Spleen (tissue), 11 donors: Measurements from ENCODE around the gene CHD1. TPM values are rescaled to one million over a fixed set of nuclear protein-coding genes. Genes with fewer than 3 reads are reported as not detected.
A peak's percentile ranks its signal among the peaks of the same experiment; 100 is the strongest.

Experiments
- DNase-seq: peaks from one replicate; pipeline ENCODE4 v3.0.0-alpha.2; 2020
- H3K27ac ChIP-seq, 8 donors: fragments of 200-600 bp; sonication (generic) in 7 of 8; 1 replicate in 4 of 8; 2 replicates in 4 of 8; pipeline versions ENCODE4 v1.5.0 to v1.8.0; 2016 to 2021; ENCODE audit warnings: inconsistent platforms in 4 of 8, mild to moderate bottlenecking in 4 of 8, moderate library complexity in 1 of 8
- H3K27me3 ChIP-seq, 7 donors: fragments of 200-600 bp; sonication (generic) in 6 of 7; replicated peaks in 1 of 7; 1 replicate in 4 of 7; 2 replicates in 3 of 7; pipeline versions ENCODE4 v1.5.0 to v1.8.0; 2016 to 2021; ENCODE audit warnings: inconsistent platforms in 3 of 7, mild to moderate bottlenecking in 1 of 7
- H3K36me3 ChIP-seq, 6 donors: fragments of 200-600 bp; sonication (generic) in 5 of 6; 1 replicate in 4 of 6; 2 replicates in 2 of 6; pipeline versions ENCODE4 v1.5.0 to v1.8.0; 2016 to 2021; ENCODE audit warnings: inconsistent platforms in 2 of 6
- H3K4me1 ChIP-seq, 6 donors: fragments of 200-600 bp; sonication (generic) in 5 of 6; 1 replicate in 3 of 6; 2 replicates in 3 of 6; pipeline versions ENCODE4 v1.5.0 to v1.8.0; 2016 to 2021; ENCODE audit warnings: inconsistent platforms in 3 of 6
- H3K4me3 ChIP-seq, 8 donors: fragments of 200-600 bp; sonication (generic) in 7 of 8; 1 replicate in 4 of 8; 2 replicates in 4 of 8; pipeline versions ENCODE4 v1.5.0 to v1.8.0; 2016 to 2021; ENCODE audit warnings: inconsistent platforms in 4 of 8, mild to moderate bottlenecking in 4 of 8, moderate library complexity in 2 of 8
- H3K9me3 ChIP-seq, 8 donors: fragments of 200-600 bp; sonication (generic) in 7 of 8; 1 replicate in 4 of 8; 2 replicates in 4 of 8; pipeline versions ENCODE4 v1.5.0 to v1.8.0; 2016 to 2021; ENCODE audit warnings: inconsistent platforms in 4 of 8
- CTCF ChIP-seq, 11 experiments: fragments of 200-600 bp in 7 of 11; fragments of 450-650 bp in 4 of 11; sonication (generic) in 4 of 11; IDR thresholded peaks in 8 of 11; conservative IDR thresholded peaks in 3 of 11; 1 replicate in 7 of 11; 2 replicates in 4 of 11; pipeline versions ENCODE4 v1.4.0 to v1.8.0; 2016 to 2021; ENCODE audit warnings: antibody characterized with exemption in 11 of 11, inconsistent platforms in 4 of 11, mild to moderate bottlenecking in 1 of 11
- POLR2A ChIP-seq, 3 donors: fragments of 450-650 bp; IDR thresholded peaks; one replicate each; pipeline ENCODE4 v1.5.1; 2017; ENCODE audit warnings: antibody characterized with exemption in 3 of 3, mild to moderate bottlenecking in 1 of 3
- POLR2AphosphoS5 ChIP-seq, 3 donors: sonication (generic); formaldehyde crosslinking; IDR thresholded peaks; one replicate each; pipeline ENCODE4 v1.5.1; 2017; ENCODE audit warnings: antibody characterized with exemption in 3 of 3
- WGBS, 5 donors: extraction: QIAGEN DNeasy Blood & Tissue Kit in 3 of 5; methylation state at CpG; one replicate each; pipeline versions ENCODE4 v1.1.5 to v1.1.7; 2013 to 2018; 5-methylcytosine and 5-hydroxymethylcytosine counted together
- intact Hi-C: fragments of 100-400 bp; cut with DNase I; formaldehyde crosslinking; loops from one replicate; pipeline ENCODE4 v1.15.0; 2023; ENCODE audit warnings: low total_unique reads
- polyA plus RNA-seq, 3 donors: library from polyadenylated mRNA; stranded (reverse); fragments of 200-250 nt; gene quantifications; one replicate each; pipeline ENCODE4 v1.2.1, GENCODE V29; 2013
- total RNA-seq, 7 donors: library from RNA; depleted of rRNA in 3 of 7; stranded (reverse); fragments of >200 nt in 3 of 7; fragmentation: NEBNext Ultra II Directional in 4 of 7; extraction: Animal tissue kit (Norgen Biotek cat#: 25700) in 4 of 7; gene quantifications; one replicate each; pipeline versions ENCODE4 v1.1.0 to v1.2.1, GENCODE V29; 2016 to 2021
- donor health status: healthy with polysubstance abuse.
- donor health status: DM: no; HTN: no; CAD: no; lungs with moderate emphysema.
- donor health status: DM: no; HTN: no; CAD: no.
- donor health status: Bipolar disorder and iron deficiency.
- donor health status: healthy.
- donor health status: DM: no; HTN: no; CAD: no.
- donor health status: DM: yes; HTN: yes; CAD: no.

The CHD1 gene
- total and polyA plus RNA-seq, 10 donors: 17.3 to 118 (median 66.1) TPM

GRCh38 chr5:98936948-98937715 is 8.3 kb upstream of the CHD1 start:
- Histone ChIP-seq H3K27ac (peak overlapping the region in 1 of 8 donors; percentile 2), H3K4me1 (peaks cover 3 to 85% (median 61%) of the 10 kb centered on the region in 6 donors), H3K36me3 (no peaks in the 10 kb centered on the region), H3K27me3 (no peaks in the 10 kb centered on the region), H3K9me3 (no peaks in the 10 kb centered on the region), H3K4me3 (no peak overlapping the region)
- intact Hi-C loops: no loop called here
- WGBS, 5 donors: 91 to 95% (median 92%) methylated on average over 3 of the region's 3 CpGs
- TF ChIP-seq CTCF (IDR thresholded peaks at IDR 0.05 in 8 of 11, conservative IDR thresholded peaks at IDR 0.05 in 3 of 11): no peak
- no peak for TF ChIP-seq POLR2AphosphoS5 (IDR thresholded peaks at IDR 0.05)
- TF ChIP-seq POLR2A (IDR thresholded peaks at IDR 0.05): no peak
- DNase-seq: no peak

GRCh38 chr5:98935206-98935605 is 6.4 kb upstream of the CHD1 start:
- Histone ChIP-seq H3K27me3 (no peaks in the 10 kb centered on the region), H3K4me3 (no peak overlapping the region), H3K4me1 (peaks cover 21 to 85% (median 65%) of the 10 kb centered on the region in 6 donors), H3K27ac (peak overlapping the region in 6 of 8 donors; percentile 75 to 100 (median 92)), H3K9me3 (no peaks in the 10 kb centered on the region), H3K36me3 (no peaks in the 10 kb centered on the region)
- intact Hi-C loops: no loop called here
- 82 to 95% (median 88%) methylated on average over 3 of the region's 3 CpGs for WGBS, 5 donors
- TF ChIP-seq POLR2AphosphoS5 (IDR thresholded peaks at IDR 0.05): no peak
- TF ChIP-seq CTCF (IDR thresholded peaks at IDR 0.05 in 8 of 11, conservative IDR thresholded peaks at IDR 0.05 in 3 of 11): no peak
- TF ChIP-seq POLR2A (IDR thresholded peaks at IDR 0.05): no peak
- DNase-seq: no peak

GRCh38 chr5:98934546-98934945 is 5.7 kb upstream of the CHD1 start:
- H3K36me3 ChIP-seq: no peaks in the 10 kb centered on the region
- intact Hi-C loops: no loop called here
- H3K27me3 ChIP-seq: no peaks in the 10 kb centered on the region
- H3K4me1 ChIP-seq: peaks cover 21 to 85% (median 66%) of the 10 kb centered on the region in 6 donors
- TF ChIP-seq POLR2A (IDR thresholded peaks at IDR 0.05): no peak
- TF ChIP-seq POLR2AphosphoS5 (IDR thresholded peaks at IDR 0.05): no peak
- TF ChIP-seq CTCF (IDR thresholded peaks at IDR 0.05 in 8 of 11, conservative IDR thresholded peaks at IDR 0.05 in 3 of 11): no peak
- no peak for DNase-seq
- H3K4me3 ChIP-seq: peak overlapping the region in 1 of 8 donors; percentile 4
- 93 to 100% (median 95%) methylated on average over 1 of the region's 1 CpG for WGBS, 5 donors
- H3K9me3 ChIP-seq: no peaks in the 10 kb centered on the region
- H3K27ac ChIP-seq: peak overlapping the region; percentile 72 to 100 (median 86)

- DNase-seq: no peak
- TF ChIP-seq POLR2A (IDR thresholded peaks at IDR 0.05) (no peak), POLR2AphosphoS5 (IDR thresholded peaks at IDR 0.05) (peak in 1 of 3 donors; percentile 64), CTCF (IDR thresholded peaks at IDR 0.05 in 8 of 11, conservative IDR thresholded peaks at IDR 0.05 in 3 of 11) (no peak)
- intact Hi-C loops: no loop called here
- Histone ChIP-seq H3K27me3 (no peaks in the 10 kb centered on the region), H3K9me3 (no peaks in the 10 kb centered on the region), H3K27ac (peak overlapping the region; percentile 72 to 100 (median 86)), H3K4me3 (peak overlapping the region in 1 of 8 donors; percentile 38), H3K36me3 (no peaks in the 10 kb centered on the region), H3K4me1 (peaks cover 21 to 75% (median 61%) of the 10 kb centered on the region in 6 donors)
- WGBS, 5 donors: 24 to 35% (median 34%) methylated on average over 5 of the region's 5 CpGs
These were observed 4.8 kb upstream of the CHD1 start for GRCh38 chr5:98933445-98934072.
